ENCODE data around the gene IL26.
A peak's percentile ranks its signal among the peaks of the same experiment; 100 is the strongest.
"Not testable (repeated sequence)": the region's sequence is repeated elsewhere in the genome, so short reads cannot be mapped to it uniquely, and the experiment has no call there.

Gene IL26

GRCh38 chr12:68239309-68239982 lies 13.8 kb upstream of the IL26 start:
- no peak for DNase-seq (ENCODE audit: low spot score)

GRCh38 chr12:68237619-68238018 lies 12.0 kb upstream of the IL26 start:
- DNase-seq (ENCODE audit: low spot score) = no peak

- no peak for DNase-seq (ENCODE audit: low spot score)
Observed at GRCh38 chr12:68237078-68237477, 11.5 kb upstream of the IL26 start.

GRCh38 chr12:68236421-68237059 lies 10.9 kb upstream of the IL26 start:
- DNase-seq (ENCODE audit: low spot score) = peak; percentile 70

- no peak for DNase-seq (ENCODE audit: low spot score)
Observed at GRCh38 chr12:68235576-68235975, 10.0 kb upstream of the IL26 start.

- DNase-seq (ENCODE audit: low spot score) = no peak
Observed at GRCh38 chr12:68234140-68234539, 8.5 kb upstream of the IL26 start.

GRCh38 chr12:68233498-68233897 lies 7.9 kb upstream of the IL26 start:
- no peak for DNase-seq (ENCODE audit: low spot score)

GRCh38 chr12:68231691-68232090 lies 6.1 kb upstream of the IL26 start:
- no peak for DNase-seq (ENCODE audit: low spot score)

- DNase-seq (ENCODE audit: low spot score) = no peak
Observed at GRCh38 chr12:68231229-68231628, 5.6 kb upstream of the IL26 start.

GRCh38 chr12:68229956-68230355 lies 4.3 kb upstream of the IL26 start:
- no peak for DNase-seq (ENCODE audit: low spot score)

- DNase-seq (ENCODE audit: low spot score) = no peak
Observed at GRCh38 chr12:68227356-68227755, 1.7 kb upstream of the IL26 start.

GRCh38 chr12:68224613-68225285 lies 861 bp downstream of the IL26 start:
- DNase-seq (ENCODE audit: low spot score) = no peak

- peak; percentile 72 for DNase-seq (ENCODE audit: low spot score)
Observed at GRCh38 chr12:68223067-68223747, 2.4 kb downstream of the IL26 start.

- no peak for DNase-seq (ENCODE audit: low spot score)
Observed at GRCh38 chr12:68222326-68222725, 3.3 kb downstream of the IL26 start.

- DNase-seq (ENCODE audit: low spot score) = no peak
Observed at GRCh38 chr12:68221497-68221896, 4.1 kb downstream of the IL26 start.

- DNase-seq (ENCODE audit: low spot score) = no peak
Observed at GRCh38 chr12:68210875-68211274, 14.7 kb downstream of the IL26 start.

GRCh38 chr12:68209048-68209728 lies 16.4 kb downstream of the IL26 start:
- DNase-seq (ENCODE audit: low spot score) = not testable (repeated sequence)

- DNase-seq (ENCODE audit: low spot score) = no peak
Observed at GRCh38 chr12:68207276-68207675, 18.3 kb downstream of the IL26 start.

GRCh38 chr12:68206446-68206845 lies 19.2 kb downstream of the IL26 start:
- no peak for DNase-seq (ENCODE audit: low spot score)

GRCh38 chr12:68203460-68203875 lies 22.1 kb downstream of the IL26 start:
- DNase-seq (ENCODE audit: low spot score) = no peak

GRCh38 chr12:68200854-68201253 lies 24.8 kb downstream of the IL26 start:
- no peak for DNase-seq (ENCODE audit: low spot score)

GRCh38 chr12:68199127-68199526 lies 26.5 kb downstream of the IL26 start:
- no peak for DNase-seq (ENCODE audit: low spot score)

Data from CD4-positive, alpha-beta T cell treated with Interleukin-6 at 100 ng/mL for 8 hours (primary cell).